Omental fat pad (tissue), 4 donors: ENCODE results near the gene UPK3A. TPM values are rescaled to one million over a fixed set of nuclear protein-coding genes. Genes with fewer than 3 reads are reported as not detected.
A peak's percentile ranks its signal among the peaks of the same experiment; 100 is the strongest.

Experiments
- ATAC-seq: fragments of 150-250 bp; one replicate; pipeline ENCODE4 v1.9.1; 2016; ENCODE audit warnings: mild to moderate bottlenecking, moderate library complexity; ENCODE audit not compliant: low FRiP score
- DNase-seq: peaks from one replicate; pipeline ENCODE4 v3.0.0-alpha.2; 2019; ENCODE audit warnings: low spot score
- total RNA-seq, 4 donors: library from RNA; depleted of rRNA; stranded (reverse); fragments of >200 nt; gene quantifications; one replicate each; pipeline ENCODE4 v1.1.0, GENCODE V29; 2016
- TF ChIP-seq, protein P1 (sequence below), 3 donors: fragments of 450-650 bp; IDR thresholded peaks; one replicate each; pipeline ENCODE4 v1.5.1; 2016 to 2017; ENCODE audit warnings: antibody characterized with exemption in 3 of 3, mild to moderate bottlenecking in 3 of 3, moderate library complexity in 2 of 3

The UPK3A gene
- total RNA-seq, 4 donors from 2014 or later, result not detected

DNA sequence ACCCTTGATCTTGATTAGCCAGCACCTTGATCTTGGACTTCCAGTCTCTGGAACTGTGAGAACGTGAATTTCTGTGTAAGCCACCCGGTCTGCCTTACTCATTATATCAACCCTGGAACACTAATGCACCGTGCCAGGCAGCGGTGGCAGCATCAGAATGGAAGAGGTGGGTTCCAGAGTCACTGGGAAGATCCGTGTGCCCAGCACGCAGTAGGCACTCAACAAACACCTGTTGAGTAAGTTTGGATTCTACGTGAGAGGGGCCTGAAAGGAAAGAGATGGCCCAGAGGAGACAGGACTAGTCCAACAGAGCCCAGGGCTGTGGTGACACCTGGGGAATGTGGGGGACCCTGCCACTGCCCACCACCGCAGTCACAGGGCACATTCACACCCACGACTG lies 6.6 kb upstream of the UPK3A start:
- ATAC-seq, result no peak
- TF ChIP-seq, protein P1, sequence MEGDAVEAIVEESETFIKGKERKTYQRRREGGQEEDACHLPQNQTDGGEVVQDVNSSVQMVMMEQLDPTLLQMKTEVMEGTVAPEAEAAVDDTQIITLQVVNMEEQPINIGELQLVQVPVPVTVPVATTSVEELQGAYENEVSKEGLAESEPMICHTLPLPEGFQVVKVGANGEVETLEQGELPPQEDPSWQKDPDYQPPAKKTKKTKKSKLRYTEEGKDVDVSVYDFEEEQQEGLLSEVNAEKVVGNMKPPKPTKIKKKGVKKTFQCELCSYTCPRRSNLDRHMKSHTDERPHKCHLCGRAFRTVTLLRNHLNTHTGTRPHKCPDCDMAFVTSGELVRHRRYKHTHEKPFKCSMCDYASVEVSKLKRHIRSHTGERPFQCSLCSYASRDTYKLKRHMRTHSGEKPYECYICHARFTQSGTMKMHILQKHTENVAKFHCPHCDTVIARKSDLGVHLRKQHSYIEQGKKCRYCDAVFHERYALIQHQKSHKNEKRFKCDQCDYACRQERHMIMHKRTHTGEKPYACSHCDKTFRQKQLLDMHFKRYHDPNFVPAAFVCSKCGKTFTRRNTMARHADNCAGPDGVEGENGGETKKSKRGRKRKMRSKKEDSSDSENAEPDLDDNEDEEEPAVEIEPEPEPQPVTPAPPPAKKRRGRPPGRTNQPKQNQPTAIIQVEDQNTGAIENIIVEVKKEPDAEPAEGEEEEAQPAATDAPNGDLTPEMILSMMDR (IDR thresholded peaks at IDR 0.05), result no peak
- DNase-seq, result no peak

GRCh38 chr22:45280587-45280980 lies 4.2 kb upstream of the UPK3A start:
- ATAC-seq, result no peak
- TF ChIP-seq, protein P1 (IDR thresholded peaks at IDR 0.05), result no peak
- DNase-seq, result no peak

DNA sequence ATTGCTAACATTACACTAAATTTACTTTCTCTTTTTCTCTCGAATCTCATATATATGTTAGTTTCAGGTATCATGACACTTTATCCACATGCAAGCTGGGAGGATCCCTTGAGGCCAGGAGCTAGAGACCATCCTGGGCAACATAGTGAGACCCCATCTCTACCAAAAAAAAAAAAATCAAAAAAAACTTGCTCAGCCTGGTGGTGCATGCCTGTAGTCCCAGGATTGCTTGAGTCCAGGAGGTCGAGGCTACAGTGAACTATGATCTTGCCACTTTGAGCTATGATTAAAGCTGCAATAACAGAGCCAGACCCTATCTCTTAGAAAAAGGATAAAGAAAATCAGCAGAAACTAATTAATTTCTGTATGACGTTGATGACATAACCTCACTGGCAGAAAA lies 3.7 kb upstream of the UPK3A start:
- ATAC-seq, result no peak
- TF ChIP-seq, protein P1 (IDR thresholded peaks at IDR 0.05), result no peak
- DNase-seq, result no peak

DNA sequence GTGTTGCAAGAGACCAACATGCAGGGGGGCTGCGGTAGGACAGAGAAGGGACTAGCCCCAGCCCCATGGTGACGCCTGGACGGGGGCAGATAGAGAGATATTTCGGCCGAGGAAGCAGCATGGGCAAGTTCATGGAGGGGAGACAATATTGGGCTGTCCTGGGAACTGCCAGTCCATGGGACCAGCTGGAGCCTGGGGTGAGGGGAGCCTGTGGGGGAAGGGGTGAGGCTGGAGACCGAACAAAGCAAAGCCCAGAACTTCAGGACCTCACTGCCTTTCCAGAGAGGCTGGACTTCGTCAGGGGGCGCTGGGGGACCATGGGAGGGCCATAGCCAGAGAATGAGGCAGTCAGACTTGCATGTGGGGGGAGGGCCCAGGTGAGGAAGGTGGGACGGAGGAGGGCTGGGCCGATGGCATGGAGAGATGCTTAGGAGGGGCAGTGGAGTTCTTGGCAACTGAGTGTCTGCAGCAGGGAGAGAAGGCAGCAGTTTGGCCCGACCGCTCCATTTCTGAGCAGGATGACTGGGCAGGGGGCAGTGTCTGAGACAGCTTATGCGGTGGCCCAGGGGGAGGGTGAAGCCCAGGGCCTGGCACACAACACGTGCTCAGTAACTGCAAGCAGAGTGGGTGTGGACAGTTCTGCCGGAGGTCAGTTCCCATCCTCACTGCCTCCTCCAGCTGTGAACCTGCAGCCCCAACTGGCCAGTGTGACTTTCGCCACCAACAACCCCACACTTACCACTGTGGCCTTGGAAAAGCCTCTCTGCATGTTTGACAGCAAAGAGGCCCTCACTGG lies 712 bp downstream of the UPK3A start:
- ATAC-seq, result peak; percentile 25

DNA sequence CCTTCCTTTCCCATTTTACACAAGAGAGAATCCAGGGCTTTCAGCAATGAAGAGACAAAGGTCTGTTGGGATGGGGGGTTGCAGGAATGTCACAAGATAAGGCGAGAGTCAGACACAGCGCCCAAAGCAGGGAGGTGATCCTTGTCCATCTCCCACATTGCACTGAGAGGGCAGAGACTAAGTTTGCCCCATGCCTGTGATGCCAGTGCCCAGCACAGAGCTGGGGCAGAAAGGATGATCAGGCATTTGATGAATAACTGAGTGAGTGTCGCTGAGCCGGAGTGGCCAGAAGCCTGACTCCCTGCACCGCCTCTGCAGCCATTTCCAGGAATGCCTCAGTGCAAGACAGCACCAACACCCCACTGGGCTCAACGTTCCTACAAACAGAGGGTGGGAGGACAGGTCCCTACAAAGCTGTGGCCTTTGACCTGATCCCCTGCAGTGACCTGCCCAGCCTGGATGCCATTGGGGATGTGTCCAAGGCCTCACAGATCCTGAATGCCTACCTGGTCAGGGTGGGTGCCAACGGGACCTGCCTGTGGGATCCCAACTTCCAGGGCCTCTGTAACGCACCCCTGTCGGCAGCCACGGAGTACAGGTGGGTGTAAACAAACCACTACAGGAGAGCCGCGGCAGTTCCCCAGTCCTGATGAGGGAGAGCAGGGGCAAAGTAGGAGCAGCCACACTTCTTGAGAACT lies 2.3 kb downstream of the UPK3A start:
- ATAC-seq (no peak), DNase-seq (no peak)
- TF ChIP-seq, protein P1 (IDR thresholded peaks at IDR 0.05), result no peak

More for the DNA sequence above, 712 bp downstream of the UPK3A start:
- TF ChIP-seq, protein P1 (IDR thresholded peaks at IDR 0.05), result no peak
- no peak for DNase-seq

DNA sequence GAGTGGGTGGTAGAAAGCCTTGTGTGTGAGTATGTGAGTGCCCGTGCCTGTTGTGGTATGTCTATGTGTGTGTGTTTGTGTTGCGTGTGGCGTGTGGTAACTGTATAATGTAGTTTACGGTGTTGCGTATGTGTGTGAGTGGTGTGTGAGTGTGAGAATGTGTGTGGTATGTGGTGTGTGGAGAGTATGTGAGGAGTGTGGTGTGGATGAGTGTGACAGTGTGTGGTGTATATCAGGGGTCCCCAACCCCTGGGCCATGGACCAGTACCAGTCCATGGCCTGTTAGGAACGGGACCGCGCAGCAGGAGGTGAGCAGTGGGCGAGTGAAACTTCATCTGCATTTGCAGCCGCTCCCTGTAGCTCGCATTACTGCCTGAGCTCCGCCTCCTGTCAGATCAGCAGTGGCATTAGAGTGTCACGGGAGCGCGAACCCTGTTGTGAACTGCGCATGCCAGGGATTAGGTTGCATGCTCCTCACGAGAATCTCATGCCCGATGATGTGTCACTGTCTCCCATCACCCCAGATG lies 5.7 kb downstream of the UPK3A start:
- TF ChIP-seq, protein P1 (IDR thresholded peaks at IDR 0.05), result no peak
- DNase-seq (no peak), ATAC-seq (no peak)
